Measurements from ENCODE around the gene ABCA1. TPM values are rescaled to one million over a fixed set of nuclear protein-coding genes. Genes with fewer than 3 reads are reported as not detected.

ABCA1 gene
- total and polyA plus RNA-seq, 2 of the 13 experiments (the other 11 are each of a cell fraction or from before 2014, with no cell fraction given) = 26.8 to 63.8 TPM

- TF ChIP-seq, protein P1, sequence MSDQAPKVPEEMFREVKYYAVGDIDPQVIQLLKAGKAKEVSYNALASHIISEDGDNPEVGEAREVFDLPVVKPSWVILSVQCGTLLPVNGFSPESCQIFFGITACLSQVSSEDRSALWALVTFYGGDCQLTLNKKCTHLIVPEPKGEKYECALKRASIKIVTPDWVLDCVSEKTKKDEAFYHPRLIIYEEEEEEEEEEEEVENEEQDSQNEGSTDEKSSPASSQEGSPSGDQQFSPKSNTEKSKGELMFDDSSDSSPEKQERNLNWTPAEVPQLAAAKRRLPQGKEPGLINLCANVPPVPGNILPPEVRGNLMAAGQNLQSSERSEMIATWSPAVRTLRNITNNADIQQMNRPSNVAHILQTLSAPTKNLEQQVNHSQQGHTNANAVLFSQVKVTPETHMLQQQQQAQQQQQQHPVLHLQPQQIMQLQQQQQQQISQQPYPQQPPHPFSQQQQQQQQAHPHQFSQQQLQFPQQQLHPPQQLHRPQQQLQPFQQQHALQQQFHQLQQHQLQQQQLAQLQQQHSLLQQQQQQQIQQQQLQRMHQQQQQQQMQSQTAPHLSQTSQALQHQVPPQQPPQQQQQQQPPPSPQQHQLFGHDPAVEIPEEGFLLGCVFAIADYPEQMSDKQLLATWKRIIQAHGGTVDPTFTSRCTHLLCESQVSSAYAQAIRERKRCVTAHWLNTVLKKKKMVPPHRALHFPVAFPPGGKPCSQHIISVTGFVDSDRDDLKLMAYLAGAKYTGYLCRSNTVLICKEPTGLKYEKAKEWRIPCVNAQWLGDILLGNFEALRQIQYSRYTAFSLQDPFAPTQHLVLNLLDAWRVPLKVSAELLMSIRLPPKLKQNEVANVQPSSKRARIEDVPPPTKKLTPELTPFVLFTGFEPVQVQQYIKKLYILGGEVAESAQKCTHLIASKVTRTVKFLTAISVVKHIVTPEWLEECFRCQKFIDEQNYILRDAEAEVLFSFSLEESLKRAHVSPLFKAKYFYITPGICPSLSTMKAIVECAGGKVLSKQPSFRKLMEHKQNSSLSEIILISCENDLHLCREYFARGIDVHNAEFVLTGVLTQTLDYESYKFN (CRISPR knock-in tag; conservative IDR thresholded peaks at IDR 0.05) = peak; percentile 92
- TF ChIP-seq AFF4 (CRISPR knock-in tag; IDR thresholded peaks at IDR 0.05) (no peak), ZNF788 (CRISPR knock-in tag; IDR thresholded peaks at IDR 0.05; ENCODE audit: borderline replicate concordance) (no peak), THAP7 (CRISPR knock-in tag; IDR thresholded peaks at IDR 0.05) (no peak), GRHL1 (CRISPR knock-in tag; conservative IDR thresholded peaks at IDR 0.05) (no peak), MIER3 (CRISPR knock-in tag; IDR thresholded peaks at IDR 0.05; ENCODE audit: borderline replicate concordance) (peak; percentile 53; the same call in 1 of the 2 replicates), CCDC6 (CRISPR knock-in tag; IDR thresholded peaks at IDR 0.05) (no peak), TCF7L2 (IDR thresholded peaks at IDR 0.05; ENCODE audit: low read depth, low read length) (peak; percentile 67; the same call in 1 of the 2 replicates), TARDBP (CRISPR knock-in tag; IDR thresholded peaks at IDR 0.05) (0 out of 2 replicates have a peak, but pooled peaks have one; percentile 14), MED13 (CRISPR knock-in tag; IDR thresholded peaks at IDR 0.05) (peak; percentile 59; the same call in 1 of the 2 replicates), FOXP1 (IDR thresholded peaks at IDR 0.05) (no peak), FOXP1 (CRISPR knock-in tag; IDR thresholded peaks at IDR 0.05) (peak; percentile 75; the same call in 1 of the 2 replicates), TAF15 (IDR thresholded peaks at IDR 0.05; ENCODE audit: low read depth, low read length, poor library complexity, severe bottlenecking) (no peak), TOE1 (CRISPR knock-in tag; IDR thresholded peaks at IDR 0.05) (no peak), PBX3 (CRISPR knock-in tag; IDR thresholded peaks at IDR 0.05; ENCODE audit: borderline replicate concordance) (no peak), EED (CRISPR knock-in tag; IDR thresholded peaks at IDR 0.05) (no peak), DMAP1 (CRISPR knock-in tag; IDR thresholded peaks at IDR 0.05) (peak; percentile 36; the same call in 1 of the 2 replicates)
- TF ChIP-seq, protein P2, sequence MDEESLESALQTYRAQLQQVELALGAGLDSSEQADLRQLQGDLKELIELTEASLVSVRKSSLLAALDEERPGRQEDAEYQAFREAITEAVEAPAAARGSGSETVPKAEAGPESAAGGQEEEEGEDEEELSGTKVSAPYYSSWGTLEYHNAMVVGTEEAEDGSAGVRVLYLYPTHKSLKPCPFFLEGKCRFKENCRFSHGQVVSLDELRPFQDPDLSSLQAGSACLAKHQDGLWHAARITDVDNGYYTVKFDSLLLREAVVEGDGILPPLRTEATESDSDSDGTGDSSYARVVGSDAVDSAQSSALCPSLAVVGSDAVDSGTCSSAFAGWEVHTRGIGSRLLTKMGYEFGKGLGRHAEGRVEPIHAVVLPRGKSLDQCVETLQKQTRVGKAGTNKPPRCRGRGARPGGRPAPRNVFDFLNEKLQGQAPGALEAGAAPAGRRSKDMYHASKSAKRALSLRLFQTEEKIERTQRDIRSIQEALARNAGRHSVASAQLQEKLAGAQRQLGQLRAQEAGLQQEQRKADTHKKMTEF (CRISPR knock-in tag; IDR thresholded peaks at IDR 0.05) = peak; percentile 73
Observed at GRCh38 chr9:104912606-104913005, 15.3 kb downstream of the ABCA1 start (continued).
